Pancreas (tissue), 10 donors: ENCODE measurements around the gene RAET1G. TPM values are rescaled to one million over a fixed set of nuclear protein-coding genes. Genes with fewer than 3 reads are reported as not detected.
A peak's percentile ranks its signal among the peaks of the same experiment; 100 is the strongest.

Experiments
- ATAC-seq, 4 donors: fragments of 200-7000 bp; cut with Tn5 transposase; one replicate each; pipeline versions ENCODE4 v1.8.0 to v1.9.1; 2020; ENCODE audit warnings: mild to moderate bottlenecking in 4 of 4, moderate library complexity in 4 of 4
- DNase-seq, 6 donors: peaks; one replicate each; pipeline ENCODE4 v3.0.0-alpha.2; 2020
- FAIRE-seq: peaks from 2 replicates; lab custom pipeline; 2012; peaks lifted over from hg19 to GRCh38; lab: Jason Lieb, UNC
- H3K27ac ChIP-seq, 4 donors: fragments of 200-600 bp; sonication (generic); 1 replicate in 3 of 4; 2 replicates in 1 of 4; pipeline versions ENCODE4 v1.5.0 to v1.8.0; 2020
- H3K27me3 ChIP-seq, 4 donors: fragments of 200-600 bp; one replicate each; pipeline ENCODE4 v1.8.0; 2021
- H3K36me3 ChIP-seq, 3 donors: fragments of 200-600 bp; sonication (generic) in 1 of 3; one replicate each; pipeline versions ENCODE4 v1.5.0 to v1.8.0; 2020 to 2021
- H3K4me1 ChIP-seq, 3 donors: fragments of 200-600 bp; one replicate each; pipeline ENCODE4 v1.8.0; 2021
- H3K4me3 ChIP-seq, 4 donors: fragments of 200-600 bp; sonication (generic) in 2 of 4; one replicate each; pipeline versions ENCODE4 v1.5.0 to v1.8.0; 2020 to 2021
- H3K9me3 ChIP-seq, 4 donors: fragments of 200-600 bp; one replicate each; pipeline ENCODE4 v1.8.0; 2021
- WGBS, 2 donors: extraction: QIAGEN DNeasy Blood & Tissue Kit; methylation state at CpG; one replicate each; pipeline ENCODE4 v1.1.7; 2013; 5-methylcytosine and 5-hydroxymethylcytosine counted together
- intact Hi-C, 3 donors: fragments of 100-400 bp; cut with DNase I; formaldehyde crosslinking; loops; one replicate each; pipeline versions ENCODE4 v1.11.1 to v1.14.2; 2022
- polyA plus RNA-seq, 2 donors: library from polyadenylated mRNA; stranded (reverse); fragments of 200-250 nt; gene quantifications; one replicate each; pipeline ENCODE4 v1.2.3, GENCODE V29; 2013
- total RNA-seq, 6 donors: library from RNA; stranded (reverse); fragmentation: NEBNext Ultra II Directional in 4 of 6; extraction: Animal tissue kit (Norgen Biotek cat#: 25700) in 4 of 6; gene quantifications; one replicate each; pipeline versions ENCODE4 v1.2.1 to v1.2.4, GENCODE V29; 2021 to 2023
- TF ChIP-seq, protein P1 (sequence below), 4 donors: fragments of 200-600 bp; sonication (generic) in 3 of 4; IDR thresholded peaks; one replicate each; pipeline versions ENCODE4 v1.5.0 to v1.8.0; 2021; ENCODE audit warnings: antibody characterized with exemption in 4 of 4
- donor health status: healthy with polysubstance abuse.
- donor health status: DM: no; HTN: no; CAD: no; lungs with moderate emphysema.
- donor health status: DM: no; HTN: no; CAD: no.
- donor health status: control.
- donor health status: control.
- donor health status: Bipolar disorder and iron deficiency.
- donor health status: DM: yes; HTN: yes; CAD: no.
- donor health status: DM: no; HTN: no; CAD: no.
- donor health status: DM: no; HTN: no; CAD: no.
- donor health status: DM: yes; HTN: yes; CAD: no.

The RAET1G gene
- total and polyA plus RNA-seq, 8 donors: 0.30 to 0.31 TPM; not detected in 6

DNA sequence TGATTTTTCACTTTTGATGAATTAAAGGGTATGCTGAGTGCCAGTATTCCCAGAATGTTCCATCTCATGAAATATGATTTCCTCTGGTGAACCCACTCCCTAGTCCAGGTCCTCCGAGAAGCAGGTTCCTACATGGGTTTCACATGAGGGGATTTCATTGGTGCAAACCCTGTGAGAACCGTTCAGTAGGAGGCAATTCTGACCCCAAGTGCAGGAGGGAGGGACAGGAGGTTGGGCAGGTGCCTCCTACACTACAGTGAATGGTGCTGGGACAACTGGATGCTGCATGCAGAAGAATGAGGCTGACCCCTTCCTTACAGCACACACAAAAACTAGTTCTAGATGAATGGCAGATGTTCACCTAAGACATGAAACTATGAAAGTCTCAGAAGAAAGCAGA is 13.8 kb upstream of the RAET1G start:
- Histone ChIP-seq H3K36me3 (no peaks in the 10 kb centered on the region), H3K4me3 (no peak overlapping the region), H3K27ac (no peak overlapping the region), H3K9me3 (no peaks in the 10 kb centered on the region), H3K4me1 (peaks cover 0 to 12% (median 9%) of the 10 kb centered on the region in 3 donors), H3K27me3 (peaks cover 0 to 37% (median 9%) of the 10 kb centered on the region in 4 donors)
- no peak for DNase-seq
- TF ChIP-seq, protein P1, sequence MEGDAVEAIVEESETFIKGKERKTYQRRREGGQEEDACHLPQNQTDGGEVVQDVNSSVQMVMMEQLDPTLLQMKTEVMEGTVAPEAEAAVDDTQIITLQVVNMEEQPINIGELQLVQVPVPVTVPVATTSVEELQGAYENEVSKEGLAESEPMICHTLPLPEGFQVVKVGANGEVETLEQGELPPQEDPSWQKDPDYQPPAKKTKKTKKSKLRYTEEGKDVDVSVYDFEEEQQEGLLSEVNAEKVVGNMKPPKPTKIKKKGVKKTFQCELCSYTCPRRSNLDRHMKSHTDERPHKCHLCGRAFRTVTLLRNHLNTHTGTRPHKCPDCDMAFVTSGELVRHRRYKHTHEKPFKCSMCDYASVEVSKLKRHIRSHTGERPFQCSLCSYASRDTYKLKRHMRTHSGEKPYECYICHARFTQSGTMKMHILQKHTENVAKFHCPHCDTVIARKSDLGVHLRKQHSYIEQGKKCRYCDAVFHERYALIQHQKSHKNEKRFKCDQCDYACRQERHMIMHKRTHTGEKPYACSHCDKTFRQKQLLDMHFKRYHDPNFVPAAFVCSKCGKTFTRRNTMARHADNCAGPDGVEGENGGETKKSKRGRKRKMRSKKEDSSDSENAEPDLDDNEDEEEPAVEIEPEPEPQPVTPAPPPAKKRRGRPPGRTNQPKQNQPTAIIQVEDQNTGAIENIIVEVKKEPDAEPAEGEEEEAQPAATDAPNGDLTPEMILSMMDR (IDR thresholded peaks at IDR 0.05): no peak
- intact Hi-C loops: loop anchor here in 1 of 3 donors (5.0 kb wide), 1 partner anchor 71 kb away; no protein-coding TSS in a partner anchor
- WGBS, 2 donors: 40 to 47% methylated on average over 2 of the region's 2 CpGs
- FAIRE-seq: no peak
- ATAC-seq: no peak

GRCh38 chr6:149935668-149936067 is 12.7 kb upstream of the RAET1G start:
- ATAC-seq (no peak), DNase-seq (peak in 1 of 6 donors; percentile 27), FAIRE-seq (no peak)
- intact Hi-C loops: loop anchor here in 1 of 3 donors (5.0 kb wide), 1 partner anchor 72 kb away; no protein-coding TSS in a partner anchor
- H3K4me1 ChIP-seq: peaks cover 0 to 12% (median 9%) of the 10 kb centered on the region in 3 donors
- no peaks in the 10 kb centered on the region for H3K9me3 ChIP-seq
- TF ChIP-seq, protein P1 (IDR thresholded peaks at IDR 0.05): no peak
- H3K4me3 ChIP-seq: no peak overlapping the region
- H3K27ac ChIP-seq: no peak overlapping the region
- H3K36me3 ChIP-seq: no peaks in the 10 kb centered on the region
- peaks cover 0 to 37% (median 9%) of the 10 kb centered on the region in 4 donors for H3K27me3 ChIP-seq
- 41 to 51% methylated on average over 2 of the region's 2 CpGs for WGBS, 2 donors

DNA sequence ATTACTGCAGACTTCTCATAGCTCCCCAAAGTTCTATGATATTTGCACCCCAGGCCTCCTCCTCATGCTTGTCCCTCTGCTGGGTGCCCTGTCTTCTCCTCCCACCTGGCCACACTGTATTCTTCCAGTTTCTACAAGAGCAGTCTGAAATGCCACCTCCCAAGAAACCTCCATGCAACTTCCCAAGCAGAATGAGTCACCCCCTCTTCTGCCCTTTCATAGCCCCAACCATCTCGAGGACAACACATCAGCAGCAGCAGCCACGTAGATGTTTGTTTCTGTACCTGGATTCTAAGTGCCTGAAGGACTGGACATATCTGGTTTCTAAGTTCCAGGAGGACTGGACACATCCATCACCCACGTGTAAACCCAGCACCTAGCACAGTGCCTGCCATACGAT is 12.3 kb upstream of the RAET1G start:
- no peak for ATAC-seq
- Histone ChIP-seq H3K4me1 (peaks cover 0 to 12% (median 9%) of the 10 kb centered on the region in 3 donors), H3K36me3 (no peaks in the 10 kb centered on the region), H3K9me3 (no peaks in the 10 kb centered on the region), H3K27ac (no peak overlapping the region), H3K4me3 (no peak overlapping the region), H3K27me3 (peaks cover 0 to 37% (median 7%) of the 10 kb centered on the region in 4 donors)
- TF ChIP-seq, protein P1 (IDR thresholded peaks at IDR 0.05): no peak
- intact Hi-C loops: loop anchor here in 1 of 3 donors (5.0 kb wide), 1 partner anchor 72 kb away; no protein-coding TSS in a partner anchor
- FAIRE-seq: no peak
- WGBS, 2 donors: 38 to 45% methylated on average over 4 of the region's 4 CpGs
- no peak for DNase-seq

- peak in 2 of 6 donors; percentile 46 to 72 for DNase-seq
- intact Hi-C loops: loop anchor here in 1 of 3 donors (5.0 kb wide), 1 partner anchor 73 kb away; no protein-coding TSS in a partner anchor
- Histone ChIP-seq H3K36me3 (no peaks in the 10 kb centered on the region), H3K27ac (no peak overlapping the region), H3K4me3 (no peak overlapping the region), H3K9me3 (no peaks in the 10 kb centered on the region), H3K27me3 (peaks cover 0 to 32% (median 7%) of the 10 kb centered on the region in 4 donors), H3K4me1 (peaks cover 0 to 12% (median 9%) of the 10 kb centered on the region in 3 donors)
- peak; percentile 73 for FAIRE-seq
- 22 to 25% methylated on average over 11 of the region's 11 CpGs for WGBS, 2 donors
- TF ChIP-seq, protein P1 (IDR thresholded peaks at IDR 0.05): peak; percentile 42 to 62 (median 61)
- peak; percentile 73 to 83 (median 82) for ATAC-seq
These were observed 11.6 kb upstream of the RAET1G start for GRCh38 chr6:149934249-149935156.
